ENCODE results near the gene ISY1. TPM values are rescaled to one million over a fixed set of nuclear protein-coding genes. Genes with fewer than 3 reads are reported as not detected.
"Not testable (repeated sequence)": the region's sequence is repeated elsewhere in the genome, so short reads cannot be mapped to it uniquely, and the experiment has no call there.

The ISY1 gene
- total RNA-seq, 2 donors from 2014 or later, result 9.3 to 12.5 TPM

DNA sequence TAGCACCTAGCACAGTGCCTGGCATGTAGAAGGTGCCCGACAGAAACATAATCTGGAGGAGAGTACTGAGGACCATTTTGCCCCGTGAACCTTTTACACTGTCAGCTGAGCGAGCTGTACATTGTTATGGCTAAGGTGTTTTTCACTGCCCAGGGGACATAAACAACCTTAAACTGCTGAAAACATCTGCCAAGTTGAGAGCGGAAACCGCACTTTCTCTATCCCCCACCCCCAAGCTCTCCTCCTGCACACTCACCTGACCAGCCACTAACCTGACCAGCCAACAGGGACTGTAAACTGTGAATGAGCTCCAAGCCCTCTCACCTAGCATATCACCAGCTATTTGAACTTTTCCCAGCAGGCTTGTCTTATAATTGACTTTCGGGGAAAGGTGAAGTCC, 56.8 kb downstream of the ISY1 start:
- TF ChIP-seq POLR2A (IDR thresholded peaks at IDR 0.05) (no peak), CTCF (IDR thresholded peaks at IDR 0.05) (no peak)
- Histone ChIP-seq H3K4me1 (peaks cover 14% of the 10 kb centered on the region), H3K27me3 (no peaks in the 10 kb centered on the region), H3K27ac (no peak overlapping the region), H3K9me3 (no peaks in the 10 kb centered on the region), H3K36me3 (replicated peaks in 1 of 2; ENCODE audit: insufficient read depth in 1 of 2, low read depth in 2 of 2) (peaks cover 0 to 3% of the 10 kb centered on the region in 2 donors), H3K4me3 (no peak overlapping the region)
- intact Hi-C loops (cut with DNase I), result no loop called here
- ATAC-seq, result no peak
- 95 to 96% methylated on average over 6 of the region's 6 CpGs for WGBS, 2 donors
- DNase-seq, result no peak

GRCh38 chr3:129103296-129103695, 57.6 kb downstream of the ISY1 start:
- ATAC-seq (no peak), DNase-seq (no peak)
- intact Hi-C loops (cut with DNase I), result no loop called here
- Histone ChIP-seq H3K27me3 (no peaks in the 10 kb centered on the region), H3K27ac (no peak overlapping the region), H3K9me3 (no peaks in the 10 kb centered on the region), H3K4me3 (no peak overlapping the region), H3K4me1 (peaks cover 14% of the 10 kb centered on the region), H3K36me3 (replicated peaks in 1 of 2; ENCODE audit: insufficient read depth in 1 of 2, low read depth in 2 of 2) (peaks cover 0 to 3% of the 10 kb centered on the region in 2 donors)
- TF ChIP-seq CTCF (IDR thresholded peaks at IDR 0.05) (no peak), POLR2A (IDR thresholded peaks at IDR 0.05) (no peak)
- 82 to 86% methylated on average over 7 of the region's 7 CpGs for WGBS, 2 donors

GRCh38 chr3:129101370-129102138, 59.3 kb downstream of the ISY1 start:
- H3K4me1 ChIP-seq, result peaks cover 5% of the 10 kb centered on the region
- no peaks in the 10 kb centered on the region for H3K9me3 ChIP-seq
- no peaks in the 10 kb centered on the region for H3K36me3 ChIP-seq (replicated peaks in 1 of 2; ENCODE audit: insufficient read depth in 1 of 2, low read depth in 2 of 2)
- ATAC-seq (no peak), DNase-seq (no peak)
- H3K27ac ChIP-seq, result no peak overlapping the region
- no peak overlapping the region for H3K4me3 ChIP-seq
- intact Hi-C loops (cut with DNase I), result no loop called here
- TF ChIP-seq CTCF (IDR thresholded peaks at IDR 0.05) (no peak), POLR2A (IDR thresholded peaks at IDR 0.05) (no peak)
- WGBS, 2 donors, result 83 to 92% methylated on average over 12 of the region's 12 CpGs
- H3K27me3 ChIP-seq, result no peaks in the 10 kb centered on the region

DNA sequence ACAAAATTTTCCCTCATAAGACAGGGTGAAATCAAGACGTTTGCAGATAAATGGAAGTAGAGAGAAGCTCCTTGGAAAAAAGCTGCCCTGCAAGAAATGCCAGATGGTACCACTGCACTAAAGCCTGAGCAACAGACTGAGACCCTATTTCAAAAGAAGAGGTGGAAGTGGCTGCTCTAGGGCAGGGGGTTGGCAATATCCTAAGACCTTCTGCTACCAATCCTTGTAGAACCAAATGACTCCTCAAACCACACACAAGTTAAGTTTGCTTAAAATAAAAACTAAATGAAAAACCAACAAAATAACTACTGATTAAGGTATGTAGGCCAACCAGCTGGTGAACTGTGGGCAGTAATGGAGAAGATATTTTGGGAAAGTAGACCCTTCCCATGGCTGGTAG, 60.6 kb downstream of the ISY1 start:
- no peaks in the 10 kb centered on the region for H3K4me1 ChIP-seq
- ATAC-seq (no peak), DNase-seq (no peak)
- no peaks in the 10 kb centered on the region for H3K36me3 ChIP-seq (replicated peaks in 1 of 2; ENCODE audit: insufficient read depth in 1 of 2, low read depth in 2 of 2)
- TF ChIP-seq CTCF (IDR thresholded peaks at IDR 0.05) (no peak), POLR2A (IDR thresholded peaks at IDR 0.05) (no peak)
- no peak overlapping the region for H3K27ac ChIP-seq
- no peaks in the 10 kb centered on the region for H3K27me3 ChIP-seq
- H3K9me3 ChIP-seq, result no peaks in the 10 kb centered on the region
- no peak overlapping the region for H3K4me3 ChIP-seq
- intact Hi-C loops (cut with DNase I), result no loop called here
- WGBS, 2 donors, result 45 to 57% methylated on average over 1 of the region's 1 CpG

DNA sequence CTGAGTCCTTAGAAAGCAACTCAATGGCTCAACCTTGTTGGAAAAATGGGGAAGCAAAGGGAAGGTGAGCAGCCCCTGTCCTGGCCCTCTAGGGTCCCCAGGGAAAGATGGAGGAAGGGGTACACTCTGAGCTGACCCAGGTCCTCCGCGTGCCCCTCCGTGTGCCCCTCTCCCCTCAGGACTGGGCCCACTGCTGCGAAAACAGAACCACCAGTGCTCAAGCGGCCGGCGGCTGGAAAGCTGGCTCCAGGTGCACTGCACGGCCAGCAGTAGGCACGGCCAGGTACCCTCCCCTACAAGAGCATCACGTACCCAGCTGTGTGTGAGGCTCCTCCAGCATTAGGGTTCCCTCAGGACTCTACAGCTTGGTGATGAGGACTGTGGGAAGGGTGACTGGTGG, 65.6 kb downstream of the ISY1 start:
- Histone ChIP-seq H3K27me3 (no peaks in the 10 kb centered on the region), H3K4me1 (no peaks in the 10 kb centered on the region), H3K27ac (no peak overlapping the region), H3K9me3 (no peaks in the 10 kb centered on the region), H3K36me3 (replicated peaks in 1 of 2; ENCODE audit: insufficient read depth in 1 of 2, low read depth in 2 of 2) (peaks cover 0 to 14% of the 10 kb centered on the region in 2 donors), H3K4me3 (no peak overlapping the region)
- TF ChIP-seq POLR2A (IDR thresholded peaks at IDR 0.05), result no peak
- TF ChIP-seq CTCF (IDR thresholded peaks at IDR 0.05), result no peak
- intact Hi-C loops (cut with DNase I), result no loop called here
- WGBS, 2 donors, result 95 to 100% methylated on average over 3 to 10 of the region's 10 CpGs
- DNase-seq, result no peak
- ATAC-seq, result no peak

DNA sequence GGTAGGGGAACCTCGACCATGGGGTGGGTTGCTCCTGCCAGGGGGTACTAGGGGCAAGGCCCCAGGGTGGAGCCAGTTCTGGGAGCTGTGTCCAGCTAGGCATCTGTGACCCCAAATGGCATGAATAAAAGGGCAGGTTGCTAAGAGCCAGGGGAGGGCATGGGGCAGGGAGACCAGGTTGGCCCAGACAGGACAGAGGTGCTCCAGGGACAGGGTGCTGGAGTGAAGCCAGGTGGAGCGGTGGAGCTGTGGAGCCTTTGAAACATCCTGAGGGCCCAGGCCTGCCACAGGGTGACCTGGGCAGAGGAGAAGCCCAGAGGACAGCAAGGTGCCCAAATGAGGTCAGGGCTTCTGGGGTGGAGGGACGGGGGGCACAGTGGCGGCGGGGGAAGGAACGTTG, 72.6 kb downstream of the ISY1 start:
- H3K36me3 ChIP-seq (replicated peaks in 1 of 2; ENCODE audit: insufficient read depth in 1 of 2, low read depth in 2 of 2); intact Hi-C loops (cut with DNase I); DNase-seq; H3K9me3 ChIP-seq; H3K27me3 ChIP-seq; H3K4me3 ChIP-seq; H3K27ac ChIP-seq: not testable (repeated sequence)
- ATAC-seq, result peak; percentile 12
- no CpG with 5 or more reads among the region's 6 CpGs for WGBS, 2 donors
- peaks cover 15% of the 10 kb centered on the region for H3K4me1 ChIP-seq

- Histone ChIP-seq H3K27ac (peak overlapping the region in 1 of 4 donors; percentile 50), H3K4me1 (peaks cover 15% of the 10 kb centered on the region)
- H3K36me3 ChIP-seq (replicated peaks in 1 of 2; ENCODE audit: insufficient read depth in 1 of 2, low read depth in 2 of 2); H3K4me3 ChIP-seq; H3K27me3 ChIP-seq; intact Hi-C loops (cut with DNase I); H3K9me3 ChIP-seq: not testable (repeated sequence)
- ATAC-seq (peak; percentile 94), DNase-seq (peak; percentile 61 to 81 (median 66))
- WGBS, 2 donors, result no CpG with 5 or more reads among the region's 9 CpGs
Measured at GRCh38 chr3:129087904-129088303, 73.0 kb downstream of the ISY1 start.
